Measurements from ENCODE around the gene CIAO3.
"Not testable (repeated sequence)": the region's sequence is repeated elsewhere in the genome, so short reads cannot be mapped to it uniquely, and the experiment has no call there.

The CIAO3 gene

DNA sequence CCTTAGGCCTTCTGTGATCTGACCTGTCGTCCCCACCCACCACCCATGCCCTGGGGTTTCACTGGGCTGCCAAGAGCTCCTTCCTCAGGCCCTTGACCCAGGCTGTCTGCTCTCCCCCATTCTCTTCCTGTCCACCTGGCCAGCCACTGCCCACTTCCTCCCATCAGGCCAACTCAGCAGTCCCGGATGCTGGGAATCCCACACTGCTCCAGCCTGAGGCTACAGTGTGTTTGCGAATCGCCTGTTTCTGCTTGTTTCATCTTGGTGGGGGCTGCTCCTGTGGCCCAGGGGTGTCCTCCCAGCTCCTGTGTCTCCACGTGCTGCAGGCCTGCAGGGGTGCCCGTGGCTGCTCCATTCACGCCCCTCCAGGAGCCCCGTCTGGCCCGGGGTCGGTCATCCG, 26.7 kb downstream of the CIAO3 start:
- H3K9me3 ChIP-seq (ENCODE audit: insufficient read depth, low read depth, low read length), result peaks cover 12% of the 10 kb centered on the region
- H3K79me1 ChIP-seq (ENCODE audit: low read length), result peaks cover 2% of the 10 kb centered on the region
- H3K14ac ChIP-seq (ENCODE audit: low read length), result no peak overlapping the region
- DNase-seq, result peak; percentile 46 to 55
- H4K12ac ChIP-seq (ENCODE audit: low read depth, low read length), result no peak overlapping the region
- WGBS (ENCODE audit: extremely low coverage, insufficient coverage, insufficient read length), result no CpG with 5 or more reads among the region's 11 CpGs
- H3K4ac ChIP-seq (ENCODE audit: low read depth, low read length), result no peak overlapping the region
- peaks cover 18 to 19% of the 10 kb centered on the region in 2 experiments for H3K4me1 ChIP-seq (ENCODE audit: control insufficient read depth in 1 of 2, insufficient read depth in 2 of 2, low read length in 2 of 2)
- no peak overlapping the region for H2AK5ac ChIP-seq (ENCODE audit: low read length)
- no peak overlapping the region for H2BK120ac ChIP-seq (ENCODE audit: insufficient read depth, low read length, poor library complexity)
- no peak overlapping the region for H3K23ac ChIP-seq (ENCODE audit: low read length)
- H3K27ac ChIP-seq (ENCODE audit: low read depth, low read length), result peak overlapping the region; percentile 29
- no peak overlapping the region for H3K18ac ChIP-seq (ENCODE audit: low read length)
- peak overlapping the region; percentile 20 for H4K91ac ChIP-seq (ENCODE audit: low read depth, low read length)
- no peaks in the 10 kb centered on the region for H3K79me2 ChIP-seq (ENCODE audit: control insufficient read depth, insufficient read depth, low read length, poor library complexity)
- peaks cover 12% of the 10 kb centered on the region for H3K27me3 ChIP-seq (ENCODE audit: insufficient read depth, low read length)
- no peak overlapping the region for H2BK12ac ChIP-seq (ENCODE audit: low read length)
- no peak overlapping the region for H2AFZ ChIP-seq (ENCODE audit: insufficient read depth, low read length, poor library complexity)
- no peaks in the 10 kb centered on the region for H3K36me3 ChIP-seq (ENCODE audit: control insufficient read depth in 1 of 2, insufficient read depth in 2 of 2, low read length in 2 of 2)
- no peak overlapping the region for H3K4me3 ChIP-seq (ENCODE audit: low read depth, low read length)
- H2BK5ac ChIP-seq (ENCODE audit: low read depth, low read length, poor library complexity), result no peak overlapping the region
- H3K9ac ChIP-seq (ENCODE audit: low read length), result no peak overlapping the region
- H4K8ac ChIP-seq (ENCODE audit: low read depth, low read length), result peak overlapping the region; percentile 74
- H3K4me2 ChIP-seq (ENCODE audit: low read length), result no peak overlapping the region

DNA sequence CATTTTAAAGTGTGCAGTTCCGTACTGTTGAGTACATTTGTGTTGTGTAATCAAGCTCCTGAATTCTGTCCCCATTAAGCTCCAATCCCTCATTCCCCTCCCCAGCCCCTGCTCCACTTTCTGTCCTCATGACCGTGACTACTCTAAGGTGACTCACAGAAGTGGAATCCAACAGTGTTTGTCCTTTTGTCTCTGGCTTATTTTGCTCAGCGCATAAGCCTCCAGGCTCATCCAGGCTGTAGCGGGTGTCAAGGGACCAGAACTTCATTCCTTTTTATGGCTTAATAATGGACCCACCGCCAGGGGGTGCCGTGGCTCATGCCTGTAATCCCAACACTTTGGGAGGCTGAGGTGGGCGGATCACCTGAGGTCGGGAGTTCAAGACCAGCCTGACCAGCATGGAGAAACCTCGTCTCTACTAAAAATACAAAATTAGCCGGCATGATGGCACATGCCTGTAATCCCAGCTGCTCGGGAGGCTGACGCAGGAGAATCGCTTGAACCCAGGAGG, 28.0 kb downstream of the CIAO3 start:
- H2BK120ac ChIP-seq (ENCODE audit: insufficient read depth, low read length, poor library complexity); H4K91ac ChIP-seq (ENCODE audit: low read depth, low read length); H3K4me2 ChIP-seq (ENCODE audit: low read length); H3K14ac ChIP-seq (ENCODE audit: low read length); H3K23ac ChIP-seq (ENCODE audit: low read length); H2BK5ac ChIP-seq (ENCODE audit: low read depth, low read length, poor library complexity); H2AK5ac ChIP-seq (ENCODE audit: low read length); H3K27ac ChIP-seq (ENCODE audit: low read depth, low read length); H3K79me2 ChIP-seq (ENCODE audit: control insufficient read depth, insufficient read depth, low read length, poor library complexity); H3K79me1 ChIP-seq (ENCODE audit: low read length); H4K12ac ChIP-seq (ENCODE audit: low read depth, low read length); H3K4me3 ChIP-seq (ENCODE audit: low read depth, low read length); H3K18ac ChIP-seq (ENCODE audit: low read length); H2AFZ ChIP-seq (ENCODE audit: insufficient read depth, low read length, poor library complexity); H3K4ac ChIP-seq (ENCODE audit: low read depth, low read length); H4K8ac ChIP-seq (ENCODE audit: low read depth, low read length); H3K9ac ChIP-seq (ENCODE audit: low read length); H2BK12ac ChIP-seq (ENCODE audit: low read length); H3K36me3 ChIP-seq (ENCODE audit: control insufficient read depth in 1 of 2, insufficient read depth in 2 of 2, low read length in 2 of 2): not testable (repeated sequence)
- H3K27me3 ChIP-seq (ENCODE audit: insufficient read depth, low read length), result peaks cover 14% of the 10 kb centered on the region
- H3K9me3 ChIP-seq (ENCODE audit: insufficient read depth, low read depth, low read length), result peaks cover 12% of the 10 kb centered on the region
- peaks cover 18 to 19% of the 10 kb centered on the region in 2 experiments for H3K4me1 ChIP-seq (ENCODE audit: control insufficient read depth in 1 of 2, insufficient read depth in 2 of 2, low read length in 2 of 2)
- WGBS (ENCODE audit: extremely low coverage, insufficient coverage, insufficient read length), result no CpG with 5 or more reads among the region's 13 CpGs
- DNase-seq, result peak; percentile 98 to 99

DNA sequence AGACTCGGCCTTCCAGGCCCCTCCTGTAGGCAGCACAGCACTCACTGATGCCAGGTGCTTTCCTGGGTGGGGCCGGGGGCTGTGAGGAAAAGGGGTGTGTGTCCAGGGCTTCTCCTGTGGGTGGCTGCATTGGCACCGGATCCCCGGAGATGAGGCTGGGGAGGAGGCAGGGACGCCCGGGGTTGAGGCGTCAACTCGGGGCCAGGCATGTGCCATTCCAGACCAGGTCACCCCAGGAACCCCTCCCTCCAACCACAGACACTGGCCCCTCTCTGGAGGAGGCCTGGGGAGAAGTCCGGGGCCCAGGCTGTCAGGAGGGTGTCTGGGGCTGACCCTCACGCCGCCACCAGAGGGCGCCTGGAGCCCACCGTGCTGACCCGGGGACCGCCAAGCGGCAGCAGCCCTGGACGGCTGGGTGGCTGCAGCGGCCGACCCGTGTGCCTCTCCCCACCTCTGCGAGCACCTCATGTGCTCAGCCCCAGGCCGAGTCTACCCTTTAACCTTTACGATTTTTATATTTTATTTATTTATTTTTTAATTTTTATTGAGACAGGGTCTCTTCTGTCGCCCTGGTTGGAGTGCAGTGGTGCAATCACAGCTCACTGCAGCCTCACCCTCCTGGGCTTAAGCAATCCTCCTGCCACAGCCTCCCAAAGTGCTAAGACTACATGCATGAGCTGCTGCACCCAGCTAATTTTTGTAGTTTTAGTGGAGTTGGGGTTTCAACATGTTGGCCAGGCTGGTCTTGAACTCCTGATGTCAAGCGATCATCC, 29.1 kb downstream of the CIAO3 start:
- H4K91ac ChIP-seq (ENCODE audit: low read depth, low read length), result no peak overlapping the region
- peaks cover 14% of the 10 kb centered on the region for H3K9me3 ChIP-seq (ENCODE audit: insufficient read depth, low read depth, low read length)
- H3K9ac ChIP-seq (ENCODE audit: low read length), result no peak overlapping the region
- H3K18ac ChIP-seq (ENCODE audit: low read length), result no peak overlapping the region
- H3K79me2 ChIP-seq (ENCODE audit: control insufficient read depth, insufficient read depth, low read length, poor library complexity), result no peaks in the 10 kb centered on the region
- peaks cover 18 to 19% of the 10 kb centered on the region in 2 experiments for H3K4me1 ChIP-seq (ENCODE audit: control insufficient read depth in 1 of 2, insufficient read depth in 2 of 2, low read length in 2 of 2)
- H3K14ac ChIP-seq (ENCODE audit: low read length), result no peak overlapping the region
- H3K36me3 ChIP-seq (ENCODE audit: control insufficient read depth in 1 of 2, insufficient read depth in 2 of 2, low read length in 2 of 2), result no peaks in the 10 kb centered on the region
- no peak overlapping the region for H3K4me3 ChIP-seq (ENCODE audit: low read depth, low read length)
- H2AK5ac ChIP-seq (ENCODE audit: low read length), result no peak overlapping the region
- WGBS (ENCODE audit: extremely low coverage, insufficient coverage, insufficient read length), result no CpG with 5 or more reads among the region's 25 CpGs
- H3K23ac ChIP-seq (ENCODE audit: low read length), result no peak overlapping the region
- no peak overlapping the region for H2BK120ac ChIP-seq (ENCODE audit: insufficient read depth, low read length, poor library complexity)
- no peak overlapping the region for H2BK12ac ChIP-seq (ENCODE audit: low read length)
- H4K12ac ChIP-seq (ENCODE audit: low read depth, low read length), result no peak overlapping the region
- H3K27me3 ChIP-seq (ENCODE audit: insufficient read depth, low read length), result peaks cover 20% of the 10 kb centered on the region
- no peak overlapping the region for H3K4me2 ChIP-seq (ENCODE audit: low read length)
- H3K79me1 ChIP-seq (ENCODE audit: low read length), result peaks cover 2% of the 10 kb centered on the region
- peak; percentile 67 to 81 for DNase-seq
- H2AFZ ChIP-seq (ENCODE audit: insufficient read depth, low read length, poor library complexity), result no peak overlapping the region
- no peak overlapping the region for H2BK5ac ChIP-seq (ENCODE audit: low read depth, low read length, poor library complexity)
- H3K4ac ChIP-seq (ENCODE audit: low read depth, low read length), result no peak overlapping the region
- H4K8ac ChIP-seq (ENCODE audit: low read depth, low read length), result no peak overlapping the region
- H3K27ac ChIP-seq (ENCODE audit: low read depth, low read length), result no peak overlapping the region

- WGBS (ENCODE audit: extremely low coverage, insufficient coverage, insufficient read length), result no CpG with 5 or more reads among the region's 12 CpGs
These were observed 29.7 kb downstream of the CIAO3 start for GRCh38 chr16:711084-711483.

More at GRCh38 chr16:711084-711483, 29.7 kb downstream of the CIAO3 start:
- H4K8ac ChIP-seq (ENCODE audit: low read depth, low read length), result no peak overlapping the region
- H3K4me3 ChIP-seq (ENCODE audit: low read depth, low read length), result no peak overlapping the region
- no peak overlapping the region for H3K9ac ChIP-seq (ENCODE audit: low read length)
- H3K23ac ChIP-seq (ENCODE audit: low read length), result no peak overlapping the region
- no peak overlapping the region for H4K91ac ChIP-seq (ENCODE audit: low read depth, low read length)
- peaks cover 2% of the 10 kb centered on the region for H3K79me1 ChIP-seq (ENCODE audit: low read length)
- H4K12ac ChIP-seq (ENCODE audit: low read depth, low read length), result no peak overlapping the region
- no peak overlapping the region for H3K4me2 ChIP-seq (ENCODE audit: low read length)
- no peak overlapping the region for H2BK120ac ChIP-seq (ENCODE audit: insufficient read depth, low read length, poor library complexity)
- H3K27me3 ChIP-seq (ENCODE audit: insufficient read depth, low read length), result peaks cover 24% of the 10 kb centered on the region
- no peak overlapping the region for H2BK5ac ChIP-seq (ENCODE audit: low read depth, low read length, poor library complexity)
- H3K14ac ChIP-seq (ENCODE audit: low read length), result no peak overlapping the region
- no peak overlapping the region for H2AFZ ChIP-seq (ENCODE audit: insufficient read depth, low read length, poor library complexity)
- H3K4me1 ChIP-seq (ENCODE audit: control insufficient read depth in 1 of 2, insufficient read depth in 2 of 2, low read length in 2 of 2), result peaks cover 18 to 19% of the 10 kb centered on the region in 2 experiments
- peaks cover 12% of the 10 kb centered on the region for H3K9me3 ChIP-seq (ENCODE audit: insufficient read depth, low read depth, low read length)
- no peak for DNase-seq
- no peak overlapping the region for H3K27ac ChIP-seq (ENCODE audit: low read depth, low read length)
- H3K79me2 ChIP-seq (ENCODE audit: control insufficient read depth, insufficient read depth, low read length, poor library complexity), result no peaks in the 10 kb centered on the region
- no peaks in the 10 kb centered on the region for H3K36me3 ChIP-seq (ENCODE audit: control insufficient read depth in 1 of 2, insufficient read depth in 2 of 2, low read length in 2 of 2)
- H2BK12ac ChIP-seq (ENCODE audit: low read length), result no peak overlapping the region
- no peak overlapping the region for H3K18ac ChIP-seq (ENCODE audit: low read length)
- H3K4ac ChIP-seq (ENCODE audit: low read depth, low read length), result no peak overlapping the region
- no peak overlapping the region for H2AK5ac ChIP-seq (ENCODE audit: low read length)

Measured in trophoblast cell (in vitro differentiated cells and primary cell).